OCI-LY1 (cell line): ENCODE data around the gene LRRC59.

ENCODE experiments used
- EZH2 ChIP-seq: fragments of 200-600 bp; sonication (generic), shearing (Covaris generic); IDR thresholded peaks from 2 replicates; pipeline ENCODE4 v1.8.0; 2017; ENCODE audit warnings: borderline replicate concordance, mixed run types, mild to moderate bottlenecking, antibody characterized with exemption, low read length, moderate library complexity, mixed read lengths
- TF ChIP-seq, protein P1 (sequence below): fragments of 200-600 bp; sonication (generic), shearing (Covaris generic); IDR thresholded peaks from 2 replicates; pipeline ENCODE4 v1.5.1; 2017; ENCODE audit warnings: mild to moderate bottlenecking, antibody characterized with exemption, low read length, moderate library complexity, mixed read lengths

DNA sequence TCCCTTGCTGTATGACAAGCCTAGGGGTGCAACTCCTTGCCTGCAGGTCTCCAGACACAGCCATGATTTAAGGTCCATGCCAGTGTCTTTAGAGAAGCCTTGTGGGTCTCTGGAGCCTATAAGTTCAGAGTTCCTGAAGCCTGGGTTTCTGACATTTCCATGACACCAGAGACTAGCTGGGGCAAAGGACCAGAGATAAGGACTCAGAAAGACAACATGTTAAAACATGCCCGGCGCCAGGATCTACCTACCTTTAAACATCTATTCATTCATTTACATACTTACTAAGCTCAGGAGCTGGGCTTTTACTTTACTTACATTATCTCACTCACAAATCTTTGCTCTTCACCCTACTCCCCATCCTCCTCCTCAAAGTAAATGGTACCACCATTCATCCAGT, 25.8 kb downstream of the LRRC59 start:
- TF ChIP-seq, protein P1, sequence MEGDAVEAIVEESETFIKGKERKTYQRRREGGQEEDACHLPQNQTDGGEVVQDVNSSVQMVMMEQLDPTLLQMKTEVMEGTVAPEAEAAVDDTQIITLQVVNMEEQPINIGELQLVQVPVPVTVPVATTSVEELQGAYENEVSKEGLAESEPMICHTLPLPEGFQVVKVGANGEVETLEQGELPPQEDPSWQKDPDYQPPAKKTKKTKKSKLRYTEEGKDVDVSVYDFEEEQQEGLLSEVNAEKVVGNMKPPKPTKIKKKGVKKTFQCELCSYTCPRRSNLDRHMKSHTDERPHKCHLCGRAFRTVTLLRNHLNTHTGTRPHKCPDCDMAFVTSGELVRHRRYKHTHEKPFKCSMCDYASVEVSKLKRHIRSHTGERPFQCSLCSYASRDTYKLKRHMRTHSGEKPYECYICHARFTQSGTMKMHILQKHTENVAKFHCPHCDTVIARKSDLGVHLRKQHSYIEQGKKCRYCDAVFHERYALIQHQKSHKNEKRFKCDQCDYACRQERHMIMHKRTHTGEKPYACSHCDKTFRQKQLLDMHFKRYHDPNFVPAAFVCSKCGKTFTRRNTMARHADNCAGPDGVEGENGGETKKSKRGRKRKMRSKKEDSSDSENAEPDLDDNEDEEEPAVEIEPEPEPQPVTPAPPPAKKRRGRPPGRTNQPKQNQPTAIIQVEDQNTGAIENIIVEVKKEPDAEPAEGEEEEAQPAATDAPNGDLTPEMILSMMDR = no peak
- TF ChIP-seq EZH2 = no peak
